Fibroblast of skin of right quadriceps (primary cell): ENCODE results near the gene PEX10.
A peak's percentile ranks its signal among the peaks of the same experiment; 100 is the strongest.

ENCODE experiments used
- DNase-seq: peaks from one replicate; pipeline ENCODE4 v3.0.0-alpha.2; 2013

The PEX10 gene

GRCh38 chr1:2374252-2375155, 37.9 kb downstream of the PEX10 start:
- no peak for DNase-seq

- DNase-seq: no peak
These were observed 38.7 kb downstream of the PEX10 start for GRCh38 chr1:2373551-2374251.

DNA sequence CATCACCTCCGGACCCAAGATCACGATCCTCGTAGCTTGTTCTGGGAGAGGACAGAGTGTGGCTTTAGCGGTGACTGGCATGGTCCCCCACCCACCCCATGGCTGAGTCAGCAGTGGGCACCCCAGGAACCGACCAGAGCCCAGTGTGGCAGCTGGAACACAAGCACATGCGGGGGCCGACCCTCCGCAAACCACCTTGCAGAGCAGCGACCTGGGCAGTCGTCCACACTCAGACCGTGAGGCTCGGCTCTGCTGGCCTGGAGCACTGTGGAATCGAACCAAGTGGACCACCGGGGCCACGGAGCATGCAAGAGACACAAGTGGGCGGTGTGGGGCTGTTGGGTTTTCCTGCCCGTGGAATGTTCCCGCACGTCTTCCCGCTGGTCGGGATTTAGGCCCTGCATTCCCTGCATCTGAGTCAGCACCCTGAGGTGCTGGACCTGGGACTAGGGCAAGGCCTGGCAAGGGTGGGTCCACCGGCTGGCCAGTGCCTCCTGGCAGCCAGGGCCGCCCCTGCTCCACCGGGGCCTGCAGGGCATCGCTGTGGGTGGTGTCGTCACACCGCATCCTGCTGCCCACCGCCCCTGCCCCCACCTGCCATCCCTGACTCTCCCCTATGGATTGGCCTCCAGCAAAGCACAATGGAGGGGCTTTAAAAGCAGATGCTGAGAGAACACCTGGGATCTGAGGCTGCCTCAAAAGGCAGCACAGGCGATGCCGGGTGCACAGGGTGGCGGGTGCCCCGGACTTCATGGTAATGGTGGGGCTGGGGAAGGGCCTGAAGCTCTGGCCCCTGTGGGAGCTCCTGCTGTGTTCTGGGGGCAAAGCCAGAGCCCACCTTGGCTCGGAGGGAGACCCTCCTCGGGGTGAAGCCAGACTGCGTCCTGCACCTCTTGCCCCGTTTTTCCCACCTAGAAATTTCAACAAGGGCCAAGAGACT, 39.5 kb downstream of the PEX10 start:
- no peak for DNase-seq

DNA sequence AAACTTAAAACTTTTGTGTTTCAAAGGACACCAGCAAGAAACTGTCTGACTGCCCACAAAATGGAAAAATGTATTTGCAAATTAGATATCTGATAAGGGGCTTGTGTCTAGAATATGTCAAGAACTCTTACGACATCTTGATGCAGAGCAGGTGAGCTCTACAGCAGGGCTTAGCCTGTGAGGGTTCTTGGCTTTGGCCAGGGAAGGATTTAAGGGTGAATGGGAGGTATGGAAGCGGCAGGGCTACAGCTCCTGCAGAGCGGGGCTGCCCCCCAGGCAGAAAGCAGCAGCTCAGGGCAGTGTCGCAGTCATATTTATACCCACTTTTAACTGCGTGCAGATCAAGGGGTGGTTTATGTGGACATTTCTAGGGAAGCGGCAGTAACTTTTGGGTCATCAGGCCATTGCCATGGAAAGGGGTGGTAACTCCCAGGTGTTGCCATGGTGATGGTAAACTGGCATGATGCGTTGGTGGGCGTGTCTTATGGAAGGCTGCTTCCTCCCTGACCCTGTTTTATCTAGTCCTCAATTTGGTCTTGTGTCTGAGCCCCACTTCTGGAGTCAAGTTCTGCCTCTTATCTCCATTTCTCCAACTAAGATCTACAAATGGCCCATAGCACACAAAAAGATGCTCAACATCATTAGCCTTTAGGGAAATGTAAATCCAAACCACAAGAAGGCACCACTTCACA, 44.2 kb downstream of the PEX10 start:
- DNase-seq: no peak

GRCh38 chr1:2363847-2364513, 48.4 kb downstream of the PEX10 start:
- no peak for DNase-seq

GRCh38 chr1:2360588-2361364, 51.6 kb downstream of the PEX10 start:
- DNase-seq: peak; percentile 64

GRCh38 chr1:2358651-2359640, 53.4 kb downstream of the PEX10 start:
- DNase-seq: no peak

- no peak for DNase-seq
These were observed 54.3 kb downstream of the PEX10 start for GRCh38 chr1:2358072-2358471.

DNA sequence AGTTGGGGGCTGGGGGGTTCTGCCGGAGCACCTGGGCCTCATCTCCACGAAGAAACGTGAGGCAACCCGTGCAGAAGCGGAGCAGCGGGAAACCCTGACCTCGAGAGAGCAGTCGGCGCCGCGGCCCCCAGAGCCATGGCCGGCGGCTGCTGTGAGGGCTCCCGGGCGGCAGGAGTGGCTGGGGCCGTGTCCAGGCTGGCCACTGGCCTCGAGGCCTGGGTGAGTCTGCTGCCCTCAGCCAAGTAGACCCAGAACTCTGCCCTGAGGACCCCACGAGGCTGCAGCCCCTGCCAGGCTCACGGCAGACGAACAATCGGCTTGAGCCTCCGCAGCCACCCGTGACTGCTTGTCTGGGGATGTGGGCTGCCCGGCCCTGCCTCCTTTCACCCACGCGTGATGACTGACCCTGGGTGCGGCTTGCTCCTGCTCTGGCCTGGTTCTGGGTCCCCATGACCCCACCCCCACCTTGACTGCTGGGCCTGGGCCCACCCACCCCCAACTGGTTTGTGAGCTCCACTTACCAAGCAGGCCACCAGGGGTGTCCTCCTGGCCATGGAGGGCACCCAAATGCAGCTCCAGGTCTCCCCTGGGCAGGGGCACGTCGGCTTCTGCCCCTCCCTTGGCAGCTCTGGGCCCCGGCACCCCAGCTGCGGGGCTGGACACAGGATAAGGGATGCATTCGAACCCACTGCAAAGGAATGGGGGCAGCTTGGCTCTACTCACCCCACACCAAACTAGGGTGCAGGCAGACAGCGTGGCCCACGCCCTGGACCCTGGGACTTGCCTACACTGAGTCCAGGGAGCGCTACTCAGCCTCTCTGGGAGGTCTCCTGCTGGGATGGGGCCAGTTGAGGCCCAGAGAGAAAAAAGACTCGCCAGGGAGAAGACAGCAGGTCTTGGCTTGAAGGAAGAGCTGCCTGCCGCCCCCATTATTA, 55.2 kb downstream of the PEX10 start:
- no peak for DNase-seq

DNA sequence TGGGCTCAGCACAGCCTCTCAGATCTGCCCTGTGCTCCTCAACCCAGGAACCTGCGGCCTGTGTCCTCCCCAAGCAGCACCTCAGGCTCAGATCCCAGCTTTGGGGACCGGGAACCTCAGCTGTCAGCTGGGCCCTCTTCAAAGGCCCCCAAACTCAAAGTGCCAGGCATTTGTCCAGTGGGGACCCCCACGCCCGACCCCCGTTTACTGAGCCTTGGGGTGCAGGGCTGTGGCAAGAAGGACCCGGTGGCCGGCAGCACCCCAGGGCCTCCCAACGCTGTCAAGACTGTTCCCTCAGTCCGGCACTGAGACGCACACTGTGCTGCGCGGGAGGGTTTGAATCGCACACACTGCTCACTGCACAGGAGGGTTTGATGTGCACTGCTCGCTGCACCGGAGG, 56.0 kb downstream of the PEX10 start:
- no peak for DNase-seq

DNA sequence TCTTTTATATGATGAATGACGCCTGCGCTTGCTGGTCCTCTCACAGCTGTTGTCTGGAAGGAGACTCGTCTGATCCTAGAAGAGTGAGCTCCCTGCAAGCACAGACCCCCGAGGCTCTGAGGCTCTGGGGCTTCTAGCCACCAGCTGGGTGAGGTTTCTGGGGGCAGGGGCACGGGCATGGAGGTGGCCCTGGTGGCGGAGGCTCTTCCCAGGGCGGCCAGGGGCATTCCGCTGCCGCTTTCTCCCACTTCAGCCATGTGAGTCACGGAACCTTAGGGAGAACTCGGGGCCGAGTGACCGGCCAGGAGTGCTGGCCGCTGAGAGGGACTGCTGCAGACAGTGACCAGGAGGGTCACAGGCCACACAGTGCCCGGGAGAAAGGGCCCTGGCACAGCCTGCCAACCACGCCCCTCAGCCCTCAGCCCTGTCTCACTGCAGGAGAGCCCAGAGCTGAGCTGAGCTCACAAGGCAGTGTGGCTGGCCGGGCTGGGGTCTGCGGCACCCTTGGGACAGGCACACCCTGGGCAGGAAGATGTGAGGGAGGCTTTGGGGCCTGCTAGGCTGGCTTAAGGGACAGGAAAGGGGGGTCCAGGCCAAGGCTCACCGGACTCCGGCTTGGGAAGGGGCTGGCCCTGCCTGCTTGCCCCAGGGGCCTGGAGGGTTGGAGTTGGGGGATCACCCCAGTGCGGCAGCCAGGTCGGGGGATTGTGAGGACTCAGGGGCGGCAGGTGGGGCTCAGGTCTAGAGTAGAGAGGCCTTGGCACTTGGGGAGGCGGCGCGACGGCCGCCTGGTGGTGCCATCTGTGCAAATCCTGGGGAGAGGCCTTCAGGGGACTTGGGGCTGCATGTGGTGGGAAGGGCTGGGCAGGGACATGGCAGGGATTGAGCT, 56.7 kb downstream of the PEX10 start:
- no peak for DNase-seq

GRCh38 chr1:2354511-2355372, 57.6 kb downstream of the PEX10 start:
- DNase-seq: peak; percentile 15
